Hepatocyte (in vitro differentiated cells): ENCODE results near the gene ZNF763. TPM values are rescaled to one million over a fixed set of nuclear protein-coding genes. Genes with fewer than 3 reads are reported as not detected.
"Not testable (repeated sequence)": the region's sequence is repeated elsewhere in the genome, so short reads cannot be mapped to it uniquely, and the experiment has no call there.

ENCODE experiments used
- DNase-seq: peaks from one replicate; pipeline ENCODE4 v3.0.0-alpha.2; 2016; ENCODE audit warnings: low spot score
- H2AFZ ChIP-seq: fragments of 200-600 bp; sonication (generic); 2 replicates; pipeline ENCODE4 v1.6.0; 2016; ENCODE audit warnings: antibody characterized with exemption, mild to moderate bottlenecking
- H3K27ac ChIP-seq: fragments of 200-600 bp; sonication (generic); 2 replicates; pipeline ENCODE4 v1.5.1; 2016; ENCODE audit warnings: mild to moderate bottlenecking
- H3K27me3 ChIP-seq: fragments of 200-600 bp; sonication (generic); 2 replicates; pipeline ENCODE4 v1.6.1; 2016
- H3K36me3 ChIP-seq: fragments of 200-600 bp; sonication (generic); replicated peaks from 2 replicates; pipeline ENCODE4 v1.5.1; 2016; ENCODE audit warnings: low read depth; ENCODE audit not compliant: insufficient read depth
- H3K4me1 ChIP-seq: fragments of 200-600 bp; sonication (generic); 2 replicates; pipeline ENCODE4 v1.5.1; 2016; ENCODE audit warnings: mild to moderate bottlenecking, moderate library complexity; ENCODE audit not compliant: insufficient read depth
- H3K4me2 ChIP-seq: fragments of 200-600 bp; sonication (generic); 2 replicates; pipeline ENCODE4 v1.6.0; 2016
- H3K4me3 ChIP-seq: fragments of 200-600 bp; sonication (generic); 2 replicates; pipeline ENCODE4 v1.5.1; 2016; ENCODE audit warnings: mild to moderate bottlenecking
- H3K79me2 ChIP-seq: fragments of 200-600 bp; sonication (generic); 2 replicates; pipeline ENCODE4 v1.6.0; 2017; ENCODE audit warnings: mild to moderate bottlenecking
- H3K9me2 ChIP-seq: fragments of 200-600 bp; sonication (generic); replicated peaks from 2 replicates; pipeline ENCODE4 v1.6.0; 2017; ENCODE audit warnings: mild to moderate bottlenecking; ENCODE audit not compliant: insufficient read depth
- H3K9me3 ChIP-seq: fragments of 200-600 bp; sonication (generic); 2 replicates; pipeline ENCODE4 v1.5.1; 2016; ENCODE audit warnings: low read depth, mild to moderate bottlenecking
- H4K20me1 ChIP-seq: fragments of 200-600 bp; sonication (generic); 2 replicates; pipeline ENCODE4 v1.6.0; 2016; ENCODE audit warnings: mild to moderate bottlenecking; ENCODE audit not compliant: insufficient read depth, poor library complexity, severe bottlenecking
- EZH2 ChIP-seq: fragments of 200-600 bp; sonication (generic); IDR thresholded peaks from 2 replicates; pipeline ENCODE4 v1.6.1; 2016; ENCODE audit warnings: antibody characterized with exemption, mild to moderate bottlenecking, borderline replicate concordance
- EZH2phosphoT487 ChIP-seq: fragments of 200-600 bp; sonication (generic); IDR thresholded peaks from one replicate; pipeline ENCODE4 v1.6.1; 2018; ENCODE audit warnings: antibody characterized with exemption, mild to moderate bottlenecking, low read depth, moderate library complexity; ENCODE audit not compliant: unreplicated experiment, severe bottlenecking
- WGBS: methylation state at CpG from one replicate; pipeline ENCODE4 v1.1.6; 2016; ENCODE audit warnings: low lambda C conversion rate; ENCODE audit errors: missing lambda C conversion rate; 5-methylcytosine and 5-hydroxymethylcytosine counted together
- polyA plus RNA-seq: library from polyadenylated mRNA; unstranded; fragments of >200 nt; fragmentation: Nextera tagmentation; extraction: Ambion mirVana; gene quantifications from 2 replicates; pipeline ENCODE4 v1.2.1, GENCODE V29; 2016
- total RNA-seq: library from RNA; depleted of rRNA; stranded (reverse); fragments of >200 nt; gene quantifications from 2 replicates; pipeline ENCODE4 v1.2.3, GENCODE V29; 2014
- TF ChIP-seq, protein P1 (sequence below): fragments of 200-600 bp; sonication (generic); IDR thresholded peaks from 2 replicates; pipeline ENCODE4 v1.5.1; 2016; ENCODE audit warnings: antibody characterized with exemption, mild to moderate bottlenecking; ENCODE audit not compliant: poor library complexity

Gene ZNF763
- 1.7 and 3.0 TPM in 2 replicates for total RNA-seq
- 1.2 and 2.8 TPM in 2 replicates for polyA plus RNA-seq

- H4K20me1 ChIP-seq = no peaks in the 10 kb centered on the region
- H3K4me3 ChIP-seq = peak within 1 kb of the TSS; percentile 67
- peak within 1 kb of the TSS; percentile 55 for H2AFZ ChIP-seq
- no peaks in the 10 kb centered on the region for H3K36me3 ChIP-seq
- H3K9me3 ChIP-seq = no peaks in the 10 kb centered on the region
- WGBS = 1% methylated on average over 44 of the region's 47 CpGs
- H3K27ac ChIP-seq = peak within 1 kb of the TSS; percentile 98
- no peaks in the 10 kb centered on the region for H3K9me2 ChIP-seq
- peaks cover 7% of the 10 kb centered on the region for H3K4me1 ChIP-seq
- TF ChIP-seq EZH2 (no peak), EZH2phosphoT487 (no peak)
- TF ChIP-seq, protein P1, sequence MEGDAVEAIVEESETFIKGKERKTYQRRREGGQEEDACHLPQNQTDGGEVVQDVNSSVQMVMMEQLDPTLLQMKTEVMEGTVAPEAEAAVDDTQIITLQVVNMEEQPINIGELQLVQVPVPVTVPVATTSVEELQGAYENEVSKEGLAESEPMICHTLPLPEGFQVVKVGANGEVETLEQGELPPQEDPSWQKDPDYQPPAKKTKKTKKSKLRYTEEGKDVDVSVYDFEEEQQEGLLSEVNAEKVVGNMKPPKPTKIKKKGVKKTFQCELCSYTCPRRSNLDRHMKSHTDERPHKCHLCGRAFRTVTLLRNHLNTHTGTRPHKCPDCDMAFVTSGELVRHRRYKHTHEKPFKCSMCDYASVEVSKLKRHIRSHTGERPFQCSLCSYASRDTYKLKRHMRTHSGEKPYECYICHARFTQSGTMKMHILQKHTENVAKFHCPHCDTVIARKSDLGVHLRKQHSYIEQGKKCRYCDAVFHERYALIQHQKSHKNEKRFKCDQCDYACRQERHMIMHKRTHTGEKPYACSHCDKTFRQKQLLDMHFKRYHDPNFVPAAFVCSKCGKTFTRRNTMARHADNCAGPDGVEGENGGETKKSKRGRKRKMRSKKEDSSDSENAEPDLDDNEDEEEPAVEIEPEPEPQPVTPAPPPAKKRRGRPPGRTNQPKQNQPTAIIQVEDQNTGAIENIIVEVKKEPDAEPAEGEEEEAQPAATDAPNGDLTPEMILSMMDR = peak; percentile 1
- peaks cover 11% of the 10 kb centered on the region for H3K79me2 ChIP-seq
- peak within 1 kb of the TSS; percentile 87 for H3K4me2 ChIP-seq
- DNase-seq = peak; percentile 96
- H3K27me3 ChIP-seq = no peaks in the 10 kb centered on the region
These were observed at the start of gene ZNF763 for GRCh38 chr19:11964858-11965645. Gene ZNF763 (plus strand): TSS chr19:11965040. CDS start chr19:11965209, 169 bp downstream.

DNA sequence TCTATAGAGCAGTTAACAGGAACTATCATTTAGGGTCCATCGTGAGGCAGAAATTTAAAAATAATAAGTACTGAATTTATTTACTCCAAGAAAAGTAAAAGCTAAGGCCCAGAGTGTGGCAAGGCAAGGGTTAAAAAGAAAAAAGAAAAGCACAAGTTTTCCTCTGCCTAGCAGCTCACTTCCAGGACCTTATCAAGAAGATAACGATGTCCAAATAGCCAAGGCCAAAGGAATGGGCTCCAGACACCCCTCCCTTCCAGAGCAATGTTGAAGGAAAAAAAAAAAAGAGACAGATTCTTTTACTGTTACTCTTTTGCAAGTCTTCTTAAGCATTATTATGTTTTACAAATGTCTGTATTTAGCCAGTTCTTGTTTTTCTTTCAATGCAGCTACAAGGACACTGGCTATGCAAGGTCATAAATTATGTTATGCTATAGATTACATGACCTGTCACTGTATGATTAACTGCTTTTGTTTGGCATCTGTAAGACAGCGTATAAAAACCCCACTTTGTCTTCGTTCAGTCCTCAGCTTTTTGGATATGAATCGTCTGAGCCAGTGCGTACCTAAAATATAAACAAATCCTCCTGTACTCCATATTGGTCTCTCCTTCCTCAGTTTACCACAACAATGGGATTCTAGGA, 42.9 kb upstream of the ZNF763 start:
- DNase-seq = peak; percentile 54
- H3K4me2 ChIP-seq = peak overlapping the region; percentile 19
- H4K20me1 ChIP-seq = no peaks in the 10 kb centered on the region
- H3K36me3 ChIP-seq = no peaks in the 10 kb centered on the region
- no peaks in the 10 kb centered on the region for H3K9me2 ChIP-seq
- H3K4me1 ChIP-seq = peaks cover 13% of the 10 kb centered on the region
- 23% methylated on average over 6 of the region's 6 CpGs for WGBS
- H3K27me3 ChIP-seq = no peaks in the 10 kb centered on the region
- H3K9me3 ChIP-seq = no peaks in the 10 kb centered on the region
- peaks cover 14% of the 10 kb centered on the region for H3K79me2 ChIP-seq
- H3K4me3 ChIP-seq = no peak overlapping the region
- no peak overlapping the region for H2AFZ ChIP-seq
- H3K27ac ChIP-seq = no peak overlapping the region
- TF ChIP-seq, protein P1 = no peak
- no peak for TF ChIP-seq EZH2phosphoT487
- TF ChIP-seq EZH2 = no peak

DNA sequence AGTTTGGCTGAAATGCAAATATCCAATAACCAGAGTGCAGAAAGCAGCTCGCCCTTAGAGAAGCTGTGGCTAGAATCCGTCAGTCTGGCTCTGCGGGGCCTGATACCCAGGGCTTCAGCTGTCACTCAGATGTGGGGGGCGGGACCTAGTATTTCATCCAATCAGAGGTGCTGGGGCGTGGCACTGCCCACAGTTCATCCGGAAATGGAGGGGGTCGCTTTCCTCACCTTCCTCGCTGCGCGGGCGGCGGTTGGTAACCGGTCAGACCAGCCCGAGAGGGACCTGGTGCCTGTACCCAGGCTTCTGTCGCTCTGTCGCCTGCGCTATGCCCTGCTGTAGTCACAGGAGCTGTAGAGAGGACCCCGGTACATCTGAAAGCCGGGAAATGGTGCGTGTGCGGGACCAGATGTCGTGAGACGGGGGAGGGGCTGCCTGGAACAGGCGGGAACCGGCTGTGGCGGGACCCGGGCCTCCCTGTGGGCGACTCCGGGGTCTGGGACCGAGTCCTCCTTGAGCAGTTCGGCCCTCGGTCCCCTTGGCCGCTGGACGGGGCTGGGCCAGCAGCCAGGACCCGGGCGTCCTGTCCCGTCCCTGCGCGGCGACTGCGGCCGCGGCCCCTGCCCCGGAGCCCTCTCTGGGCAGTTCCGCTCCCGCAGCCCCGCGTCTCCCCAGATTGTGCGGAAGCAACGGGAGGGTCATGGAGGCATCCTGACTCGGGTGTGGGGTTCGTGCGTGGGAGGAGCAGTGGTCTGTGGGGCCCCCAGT, 39.8 kb upstream of the ZNF763 start, which contains the start of gene ZNF700:
Gene ZNF700 (plus strand): TSS at position 222 of the 765 bp plus-strand sequence. CDS start 104 bp downstream, at position 326.
- Histone ChIP-seq H3K9me2 (no peaks in the 10 kb centered on the region), H3K27ac (peak within 1 kb of the TSS; percentile 100), H3K27me3 (no peaks in the 10 kb centered on the region), H4K20me1 (no peaks in the 10 kb centered on the region), H3K4me2 (peak within 1 kb of the TSS; percentile 93), H3K36me3 (no peaks in the 10 kb centered on the region), H3K4me1 (peaks cover 13% of the 10 kb centered on the region), H3K9me3 (peaks cover 7% of the 10 kb centered on the region), H2AFZ (peak within 1 kb of the TSS; percentile 88), H3K4me3 (peak within 1 kb of the TSS; percentile 95), H3K79me2 (peaks cover 40% of the 10 kb centered on the region)
- DNase-seq = peak; percentile 97
- TF ChIP-seq EZH2 (no peak), EZH2phosphoT487 (no peak)
- TF ChIP-seq, protein P1 = no peak
- under 1% methylated on average over 48 of the region's 53 CpGs for WGBS

DNA sequence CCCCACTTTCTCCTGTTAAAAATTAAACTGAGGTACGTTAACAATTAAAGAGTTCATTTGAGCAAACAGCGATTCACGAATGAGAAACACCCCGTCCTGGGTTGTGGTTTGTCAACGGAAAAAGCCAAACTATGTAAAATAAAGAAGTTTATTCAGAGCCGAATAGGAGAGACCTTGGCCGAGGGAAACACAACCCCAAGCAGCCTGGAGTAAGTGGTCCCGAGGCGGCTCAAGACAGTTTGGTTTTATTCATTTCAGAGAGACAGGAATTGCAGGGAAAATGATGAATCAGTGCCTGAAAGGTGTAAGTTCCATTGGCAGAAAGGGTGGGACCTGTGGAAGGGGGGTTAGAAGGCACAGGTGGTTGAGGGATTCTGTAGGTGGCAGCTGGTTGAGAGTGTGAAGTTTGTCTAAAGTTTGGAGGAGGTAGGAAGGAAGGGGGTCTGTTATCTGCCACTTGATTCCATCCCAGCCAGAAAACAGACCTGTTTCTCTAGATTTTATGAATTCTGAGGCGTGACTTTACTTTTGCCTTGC, 39.1 kb upstream of the ZNF763 start:
- Histone ChIP-seq H3K27ac (peak overlapping the region; percentile 100), H2AFZ (peak overlapping the region; percentile 88), H3K4me1 (peaks cover 13% of the 10 kb centered on the region), H3K79me2 (peaks cover 47% of the 10 kb centered on the region), H3K4me2 (peak overlapping the region; percentile 93), H3K4me3 (peak overlapping the region; percentile 95)
- not testable (repeated sequence) for H4K20me1 ChIP-seq, H3K36me3 ChIP-seq, DNase-seq, H3K9me2 ChIP-seq, H3K9me3 ChIP-seq, H3K27me3 ChIP-seq
- 5% methylated on average over 10 of the region's 10 CpGs for WGBS
